CD14-positive monocyte (primary cell): ENCODE results near the gene THAP2. TPM values are rescaled to one million over a fixed set of nuclear protein-coding genes. Genes with fewer than 3 reads are reported as not detected.

Source experiments
- DNase-seq, 3 donors: peaks; one replicate each; pipeline ENCODE4 v3.0.0-alpha.2; 2011 to 2022
- H2AFZ ChIP-seq: 2 replicates; pipeline ENCODE4 v1.6.0; 2012; ENCODE audit warnings: mild to moderate bottlenecking, low read depth, low read length, inconsistent platforms; ENCODE audit not compliant: insufficient read depth, poor library complexity, severe bottlenecking
- H3K27ac ChIP-seq, 2 donors: 1 replicate in 1 of 2; 2 replicates in 1 of 2; pipeline ENCODE4 v1.5.1; 2012 to 2013; ENCODE audit warnings: low read length in 2 of 2, control low read depth in 1 of 2, inconsistent platforms in 1 of 2, low read depth in 1 of 2, mild to moderate bottlenecking in 1 of 2
- H3K27me3 ChIP-seq, 2 donors: one replicate each; pipeline versions ENCODE4 v1.6.0 to v1.6.1; 2011 to 2013; ENCODE audit warnings: low read length in 2 of 2; ENCODE audit not compliant: control insufficient read depth in 2 of 2, insufficient read depth in 2 of 2
- H3K36me3 ChIP-seq, 2 donors: replicated peaks in 1 of 2; 1 replicate in 1 of 2; 2 replicates in 1 of 2; pipeline versions ENCODE4 v1.5.1 to v1.6.1; 2012 to 2013; ENCODE audit warnings: low read length in 2 of 2, control low read depth in 1 of 2, inconsistent platforms in 1 of 2, mild to moderate bottlenecking in 1 of 2; ENCODE audit not compliant: insufficient read depth in 2 of 2, control insufficient read depth in 1 of 2
- H3K4me1 ChIP-seq, 2 donors: 1 replicate in 1 of 2; 2 replicates in 1 of 2; pipeline versions ENCODE4 v1.5.1 to v1.6.1; 2012 to 2013; ENCODE audit warnings: low read length in 2 of 2, control low read depth in 1 of 2, inconsistent platforms in 1 of 2, mild to moderate bottlenecking in 1 of 2, moderate library complexity in 1 of 2; ENCODE audit not compliant: insufficient read depth in 2 of 2, control insufficient read depth in 1 of 2
- H3K4me2 ChIP-seq: replicated peaks from 2 replicates; pipeline ENCODE3; 2012; ENCODE audit warnings: low read length, moderate library complexity, mild to moderate bottlenecking; ENCODE audit not compliant: poor library complexity, severe bottlenecking; ENCODE audit errors: extremely low read depth
- H3K4me3 ChIP-seq, 3 experiments: fragments of 200-600 bp in 1 of 3; sonication (generic) in 1 of 3; replicated peaks in 1 of 3; 1 replicate in 2 of 3; 2 replicates in 1 of 3; pipeline ENCODE4 v1.5.1; 2011 to 2013; ENCODE audit warnings: low read length in 3 of 3, mild to moderate bottlenecking in 3 of 3, control low read depth in 2 of 3, low read depth in 2 of 3, inconsistent platforms in 1 of 3, moderate library complexity in 1 of 3
- H3K79me2 ChIP-seq: 2 replicates; pipeline ENCODE4 v1.6.0; 2012; ENCODE audit warnings: mild to moderate bottlenecking, control low read depth, inconsistent platforms, low read length, moderate library complexity; ENCODE audit not compliant: insufficient read depth
- H3K9ac ChIP-seq: 2 replicates; pipeline ENCODE4 v1.6.0; 2017; ENCODE audit warnings: low read length, mild to moderate bottlenecking; ENCODE audit not compliant: insufficient read depth, poor library complexity, severe bottlenecking
- H3K9me3 ChIP-seq, 2 donors: replicated peaks in 1 of 2; 1 replicate in 1 of 2; 2 replicates in 1 of 2; pipeline versions ENCODE4 v1.5.1 to v1.6.1; 2012 to 2013; ENCODE audit warnings: low read length in 2 of 2, control low read depth in 1 of 2; ENCODE audit not compliant: control insufficient read depth in 1 of 2, insufficient read depth in 1 of 2
- H4K20me1 ChIP-seq: 2 replicates; pipeline ENCODE4 v1.6.0; 2012; ENCODE audit warnings: mild to moderate bottlenecking, low read length, control low read depth, moderate library complexity; ENCODE audit not compliant: insufficient read depth
- H3K27ac Mint-ChIP-seq, 7 donors: one replicate each; pipeline ENCODE4 v1.8.0; 2020; ENCODE audit warnings: mild to moderate bottlenecking in 7 of 7, mixed read lengths in 7 of 7, moderate library complexity in 6 of 7, inconsistent platforms in 2 of 7
- H3K27me3 Mint-ChIP-seq, 3 donors: one replicate each; pipeline ENCODE4 v1.8.0; 2021 to 2022; ENCODE audit warnings: low read depth in 3 of 3, mild to moderate bottlenecking in 3 of 3, mixed read lengths in 3 of 3, moderate library complexity in 3 of 3, inconsistent platforms in 1 of 3
- H3K36me3 Mint-ChIP-seq, 2 donors: one replicate each; pipeline ENCODE4 v1.8.0; 2020; ENCODE audit warnings: mixed read lengths in 2 of 2, inconsistent platforms in 1 of 2, mild to moderate bottlenecking in 1 of 2
- H3K4me1 Mint-ChIP-seq: one replicate; pipeline ENCODE4 v1.8.0; 2020; ENCODE audit warnings: mild to moderate bottlenecking, mixed read lengths
- H3K4me3 Mint-ChIP-seq, 2 donors: one replicate each; pipeline ENCODE4 v1.8.0; 2020; ENCODE audit warnings: mild to moderate bottlenecking in 2 of 2, mixed read lengths in 2 of 2, moderate library complexity in 1 of 2
- H3K9me3 Mint-ChIP-seq, 7 donors: one replicate each; pipeline ENCODE4 v1.8.0; 2020 to 2022; ENCODE audit warnings: mixed read lengths in 7 of 7, mild to moderate bottlenecking in 6 of 7, moderate library complexity in 6 of 7, inconsistent platforms in 2 of 7
- WGBS: methylation state at CpG from one replicate; pipeline ENCODE4 v1.1.5; 2013; ENCODE audit warnings: missing lambda C conversion rate; ENCODE audit not compliant: insufficient coverage; 5-methylcytosine and 5-hydroxymethylcytosine counted together
- intact Hi-C, 2 donors: fragments of 100-400 bp; cut with micrococcal nuclease; formaldehyde crosslinking; loops; one replicate each; pipeline versions ENCODE4 v1.15.0 to v1.15.1; 2023
- polyA plus RNA-seq, 3 donors: library from polyadenylated mRNA; depleted of rRNA in 1 of 3; unstranded in 2 of 3; stranded (reverse) in 1 of 3; fragments of 300-500 nt in 2 of 3; fragments of >200 nt in 1 of 3; fragmentation: Illumina TruSeq in 2 of 3; gene quantifications; 1 replicate in 2 of 3; 2 replicates in 1 of 3; pipeline ENCODE4 v1.2.3, GENCODE V29; 2012 to 2021
- small RNA-seq: library from RNA; depleted of rRNA; stranded (forward); fragments of <200 nt; gene quantifications from one replicate; pipeline ENCODE3, GENCODE V24; 2012; ENCODE audit warnings: low read depth; ENCODE audit not compliant: insufficient read length
- TF ChIP-seq, protein P1 (sequence below): fragments of 200-600 bp; IDR thresholded peaks from one replicate; pipeline ENCODE4 v1.8.0; 2022; ENCODE audit warnings: antibody characterized with exemption, mild to moderate bottlenecking

The THAP2 gene
- polyA plus RNA-seq, 3 donors, result 3.5 to 16.3 (median 4.3) TPM

- DNase-seq, result no peak
- 100% methylated on average over 1 of the region's 5 CpGs for WGBS
- Histone ChIP-seq H2AFZ (no peak overlapping the region), H3K4me3 (no peak overlapping the region), H3K27ac (no peak overlapping the region), H3K27me3 (no peaks in the 10 kb centered on the region), H3K4me2 (no peak overlapping the region), H3K9ac (no peak overlapping the region), H3K79me2 (no peaks in the 10 kb centered on the region), H3K9me3 (no peaks in the 10 kb centered on the region), H3K36me3 (no peaks in the 10 kb centered on the region), H4K20me1 (no peaks in the 10 kb centered on the region), H3K4me1 (no peaks in the 10 kb centered on the region)
- no peaks in the 10 kb centered on the region for H3K4me1 Mint-ChIP-seq
- intact Hi-C loops, result no loop called here
- TF ChIP-seq, protein P1, sequence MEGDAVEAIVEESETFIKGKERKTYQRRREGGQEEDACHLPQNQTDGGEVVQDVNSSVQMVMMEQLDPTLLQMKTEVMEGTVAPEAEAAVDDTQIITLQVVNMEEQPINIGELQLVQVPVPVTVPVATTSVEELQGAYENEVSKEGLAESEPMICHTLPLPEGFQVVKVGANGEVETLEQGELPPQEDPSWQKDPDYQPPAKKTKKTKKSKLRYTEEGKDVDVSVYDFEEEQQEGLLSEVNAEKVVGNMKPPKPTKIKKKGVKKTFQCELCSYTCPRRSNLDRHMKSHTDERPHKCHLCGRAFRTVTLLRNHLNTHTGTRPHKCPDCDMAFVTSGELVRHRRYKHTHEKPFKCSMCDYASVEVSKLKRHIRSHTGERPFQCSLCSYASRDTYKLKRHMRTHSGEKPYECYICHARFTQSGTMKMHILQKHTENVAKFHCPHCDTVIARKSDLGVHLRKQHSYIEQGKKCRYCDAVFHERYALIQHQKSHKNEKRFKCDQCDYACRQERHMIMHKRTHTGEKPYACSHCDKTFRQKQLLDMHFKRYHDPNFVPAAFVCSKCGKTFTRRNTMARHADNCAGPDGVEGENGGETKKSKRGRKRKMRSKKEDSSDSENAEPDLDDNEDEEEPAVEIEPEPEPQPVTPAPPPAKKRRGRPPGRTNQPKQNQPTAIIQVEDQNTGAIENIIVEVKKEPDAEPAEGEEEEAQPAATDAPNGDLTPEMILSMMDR, result no peak
- no peaks in the 10 kb centered on the region for H3K36me3 Mint-ChIP-seq
- H3K9me3 Mint-ChIP-seq, result peaks cover 0 to 4% (median 0%) of the 10 kb centered on the region in 7 donors
- H3K4me3 Mint-ChIP-seq, result no peak overlapping the region
- peaks cover 0 to 4% (median 3%) of the 10 kb centered on the region in 3 donors for H3K27me3 Mint-ChIP-seq
- H3K27ac Mint-ChIP-seq, result no peak overlapping the region
Measured at GRCh38 chr12:71727958-71728357, 63.9 kb downstream of the THAP2 start.

Small RNAs within 50 kb of the gene (small RNA-seq; reads per million reads assigned to genes)
- not detected for gene RF00560

Other genes with a start within 250 kb of the THAP2 start
- gene LGR5, start 224.5 kb upstream of the THAP2 start, polyA plus RNA-seq, result not detected
- gene ZFC3H1, start 453 bp upstream of the THAP2 start, polyA plus RNA-seq, result 10 to 100 TPM; 12.5 to 57.0 (median 16.3) TPM
- gene TMEM19, start 21.8 kb downstream of the THAP2 start, polyA plus RNA-seq, result 10 to 100 TPM in 2 of 3 donors, 1 to 10 TPM in 1; 9.1 to 39.7 (median 25.4) TPM
- 10 to 100 TPM; 10.8 to 36.0 (median 31.1) TPM for gene RAB21, start 90.6 kb downstream of the THAP2 start, polyA plus RNA-seq
- 10 to 100 TPM; 14.9 to 31.4 (median 27.0) TPM for gene TBC1D15, start 175.5 kb downstream of the THAP2 start, polyA plus RNA-seq